ENCODE data around the gene NPC1L1.

The NPC1L1 gene

DNA sequence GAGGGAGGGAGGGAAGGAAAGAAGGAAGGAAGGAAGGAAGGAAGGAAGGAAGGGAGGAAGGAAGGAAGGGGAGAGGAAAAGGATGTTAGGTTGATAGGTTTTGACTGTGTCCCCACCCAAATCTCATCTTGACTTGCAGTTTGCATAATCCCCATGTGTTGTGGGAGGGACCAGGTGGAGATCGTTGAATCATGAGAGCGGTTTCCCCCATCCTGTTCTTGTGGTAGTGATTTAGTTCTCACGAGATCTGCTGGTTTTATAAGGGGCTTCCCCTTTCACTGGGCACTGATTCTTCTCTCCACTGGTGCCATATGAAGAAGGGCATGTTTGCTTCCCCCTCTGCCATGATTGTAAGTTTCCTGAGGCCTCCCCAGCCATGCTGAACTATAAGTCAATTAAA is 35.5 kb downstream of the NPC1L1 start:
- DNase-seq: no peak

DNA sequence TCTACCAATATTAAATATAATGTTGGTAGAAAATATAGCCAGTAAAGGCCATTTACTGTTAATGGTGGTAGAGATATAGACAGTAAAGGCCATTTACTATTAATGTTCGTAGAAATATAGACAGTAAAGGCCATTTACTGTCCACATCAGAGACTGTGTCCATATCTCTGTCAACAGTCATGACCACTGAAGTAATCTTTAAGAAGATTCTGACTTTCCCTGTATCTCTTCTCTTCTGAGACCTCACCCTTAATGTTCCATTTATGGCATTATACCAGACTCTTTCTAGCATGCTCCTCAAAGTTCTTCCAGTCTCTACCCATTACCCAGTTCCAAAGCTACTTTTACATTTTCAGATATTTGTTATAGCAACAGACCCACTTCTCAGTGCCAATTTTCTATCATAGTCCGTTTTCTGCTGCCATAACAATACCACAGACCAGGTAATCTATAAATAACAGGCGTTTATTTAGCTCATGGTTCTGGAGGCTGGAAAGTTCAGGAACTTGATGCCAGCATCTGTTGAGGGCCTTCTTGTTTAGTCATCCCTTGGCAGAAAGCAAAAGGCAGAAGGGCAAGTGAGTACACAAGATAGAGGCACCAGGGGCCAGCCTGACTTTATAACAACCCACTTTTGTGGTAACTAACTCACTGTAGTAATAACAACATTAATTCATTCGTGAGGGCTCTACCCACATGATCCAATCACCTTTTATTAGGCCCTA is 42.7 kb downstream of the NPC1L1 start:
- DNase-seq: no peak

DNA sequence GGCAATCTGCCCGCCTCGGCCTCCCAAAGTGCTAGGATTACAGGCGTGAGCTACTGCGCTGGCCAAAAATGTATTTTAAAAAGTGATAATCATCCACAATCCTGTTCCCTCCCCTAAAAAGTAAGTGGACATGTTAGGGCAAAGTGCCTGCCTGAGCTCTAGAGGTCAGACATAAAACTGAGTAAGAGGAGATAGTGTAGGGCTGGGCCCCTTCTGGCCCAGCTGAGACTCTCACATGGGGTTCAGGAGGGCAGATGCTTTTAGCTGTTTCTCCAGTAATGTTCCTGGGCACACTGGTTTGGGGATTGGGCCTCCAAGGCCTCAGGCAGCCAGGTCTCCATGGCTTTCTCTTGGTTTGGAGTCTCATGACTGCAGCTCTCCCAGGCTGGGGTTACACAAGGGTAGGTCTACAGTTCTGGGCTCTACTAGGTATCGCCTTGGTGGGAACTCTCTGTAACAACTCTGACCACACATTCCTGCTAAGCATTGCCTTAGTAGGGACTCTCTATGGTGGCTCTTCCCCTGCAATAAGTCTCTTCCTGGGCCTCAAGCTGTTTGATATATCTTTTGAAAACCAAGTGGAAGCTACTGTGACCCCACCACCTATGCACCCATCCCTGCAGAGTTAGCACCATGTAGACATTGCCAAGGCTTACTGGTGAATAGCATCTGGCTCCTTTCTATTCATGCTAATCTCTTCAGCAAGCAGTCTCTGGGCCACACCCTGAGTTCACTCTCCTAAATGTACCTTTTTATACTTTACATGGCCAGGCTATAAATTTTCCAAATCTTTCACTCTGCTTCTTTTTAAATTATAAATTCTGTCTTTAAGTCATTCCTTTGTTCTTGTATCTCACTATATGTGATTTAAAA is 43.7 kb downstream of the NPC1L1 start:
- DNase-seq: no peak

DNA sequence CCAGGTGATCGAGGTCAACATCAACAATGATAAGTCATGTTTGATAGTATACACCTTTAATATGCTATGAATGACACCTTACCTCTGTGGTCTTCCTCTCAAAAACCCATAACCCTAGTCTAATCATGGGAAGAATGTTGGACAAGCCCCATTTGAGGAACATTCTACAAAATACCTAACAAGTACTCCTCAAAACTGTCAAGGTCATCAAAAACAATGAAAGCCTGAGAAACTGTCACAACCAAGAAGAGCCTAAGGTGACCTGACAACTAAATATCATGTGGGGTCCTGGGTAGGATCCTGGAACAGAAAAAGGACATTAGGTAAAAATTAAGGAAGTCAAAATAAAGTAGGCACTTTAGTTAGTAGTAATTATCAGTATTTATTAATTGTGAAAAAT is 44.7 kb downstream of the NPC1L1 start:
- DNase-seq: no peak

DNA sequence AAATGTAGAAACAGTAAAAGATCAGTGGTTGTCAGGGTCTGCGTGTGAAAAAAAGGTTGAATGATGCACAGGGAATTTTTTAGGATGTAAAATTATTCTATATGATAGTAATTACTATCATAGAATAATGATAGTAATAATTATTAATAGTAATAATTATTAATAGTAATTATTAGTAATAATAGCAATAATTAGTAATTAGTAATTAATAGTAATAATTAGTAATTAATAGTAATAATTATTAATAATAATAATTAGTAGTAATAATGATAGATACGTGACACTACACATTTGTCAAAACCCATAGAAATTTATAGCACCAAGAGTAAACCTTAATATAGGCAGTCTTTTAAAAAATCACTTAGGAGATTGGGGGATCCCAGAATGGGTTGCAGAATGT is 46.2 kb downstream of the NPC1L1 start:
- DNase-seq: no peak

DNA sequence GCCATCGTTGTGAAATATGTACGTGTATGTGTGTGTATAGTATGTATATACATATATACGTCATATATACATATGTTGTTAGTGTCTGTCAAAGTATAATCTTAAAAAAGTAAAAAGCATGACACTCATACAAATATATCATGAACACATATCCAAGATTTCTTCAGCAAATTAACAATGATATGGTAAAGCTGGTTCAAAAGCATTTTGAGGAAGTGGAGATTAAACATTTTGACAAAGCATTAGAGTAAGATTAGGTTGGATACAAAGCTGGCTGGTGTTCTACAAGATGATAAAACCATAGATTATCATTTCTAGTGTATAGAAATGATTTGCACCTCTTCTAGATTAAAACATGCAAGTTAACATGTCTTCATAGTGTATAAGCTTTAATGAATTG is 49.9 kb downstream of the NPC1L1 start:
- DNase-seq: no peak

DNA sequence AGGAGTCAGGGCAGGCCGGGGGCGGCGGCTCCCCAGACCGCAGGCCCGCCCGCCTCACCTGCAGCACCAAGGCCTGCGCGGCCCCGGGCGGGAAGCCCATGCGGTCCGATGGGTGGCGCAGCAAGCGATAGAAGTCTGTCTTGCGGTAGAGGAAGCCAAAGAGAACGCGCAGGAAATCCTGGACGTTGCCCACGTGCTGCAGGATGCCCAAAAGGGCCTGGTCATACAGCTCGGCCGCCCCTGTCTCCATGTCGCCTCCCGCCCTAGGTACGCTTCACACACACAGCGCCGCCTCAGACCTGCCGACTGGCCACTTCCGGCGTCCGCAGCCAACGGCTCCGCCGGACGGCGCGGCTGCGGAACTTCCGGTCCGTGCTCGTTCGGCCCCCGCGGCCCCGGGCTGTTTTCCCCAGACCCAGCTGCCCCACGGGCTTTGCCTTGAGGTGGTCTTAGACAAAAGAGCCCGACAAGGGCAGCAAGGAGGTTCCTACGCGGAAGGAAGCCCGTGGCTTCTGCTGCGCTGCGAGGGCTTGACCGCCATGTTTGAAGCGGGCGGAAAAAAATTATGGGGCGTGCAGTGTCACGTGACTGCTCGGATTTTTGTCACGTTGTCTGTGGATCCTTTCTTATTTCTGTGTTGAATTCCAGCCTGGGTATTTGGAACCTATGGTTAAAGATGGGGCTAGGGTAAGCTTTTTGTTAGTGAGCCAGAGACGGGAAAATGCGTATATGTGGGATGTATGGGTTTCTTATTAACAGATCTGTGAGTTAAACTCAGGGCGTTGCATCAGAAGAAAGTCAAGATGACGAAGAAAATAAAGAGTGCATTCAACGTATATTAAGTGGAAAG is 50.6 kb downstream of the NPC1L1 start, which contains the start of gene NUDCD3:
Gene NUDCD3, minus strand, starts transcription at position 308 of the 850 bp plus-strand sequence. Its CDS starts 58 bp downstream, at position 250.
- DNase-seq: peak; percentile 89

DNA sequence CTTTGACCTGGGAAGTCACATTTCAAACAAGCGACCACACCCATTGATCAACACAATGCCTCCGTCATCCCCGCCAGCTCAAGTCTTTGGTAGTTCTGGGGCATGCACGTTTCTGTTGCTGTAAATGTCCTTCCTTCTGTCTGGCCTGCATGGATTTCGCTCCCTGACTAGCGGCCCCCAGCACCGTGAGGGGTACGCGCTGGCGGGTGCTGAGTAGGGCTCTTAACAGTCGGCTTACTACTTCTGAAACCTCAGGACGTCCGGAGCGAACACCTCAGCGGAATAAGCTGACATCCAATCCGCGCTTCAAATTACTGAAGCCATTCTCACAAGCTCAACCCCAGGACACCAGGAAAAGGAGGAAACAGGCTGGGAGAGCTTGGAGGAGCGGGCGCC is 51.2 kb downstream of the NPC1L1 start:
- DNase-seq: no peak

DNA sequence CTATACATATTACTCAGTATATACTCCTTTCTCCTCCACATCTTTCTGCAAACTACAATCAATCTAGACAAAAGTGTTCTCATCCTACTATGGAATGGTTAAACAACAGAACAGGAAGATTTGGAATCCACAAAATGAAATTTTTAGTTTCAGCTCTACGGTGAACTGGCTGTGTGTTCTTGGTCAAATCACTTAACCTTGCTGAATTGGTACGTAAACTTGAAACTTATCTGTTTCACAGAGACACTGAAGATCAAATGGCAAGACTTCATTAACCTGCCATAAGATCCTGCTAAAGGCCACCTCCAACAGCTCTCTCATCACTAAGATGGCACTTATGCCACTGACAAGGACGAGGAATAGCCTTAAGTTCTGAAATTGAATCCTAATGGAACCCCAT is 52.2 kb downstream of the NPC1L1 start:
- no peak for DNase-seq

DNA sequence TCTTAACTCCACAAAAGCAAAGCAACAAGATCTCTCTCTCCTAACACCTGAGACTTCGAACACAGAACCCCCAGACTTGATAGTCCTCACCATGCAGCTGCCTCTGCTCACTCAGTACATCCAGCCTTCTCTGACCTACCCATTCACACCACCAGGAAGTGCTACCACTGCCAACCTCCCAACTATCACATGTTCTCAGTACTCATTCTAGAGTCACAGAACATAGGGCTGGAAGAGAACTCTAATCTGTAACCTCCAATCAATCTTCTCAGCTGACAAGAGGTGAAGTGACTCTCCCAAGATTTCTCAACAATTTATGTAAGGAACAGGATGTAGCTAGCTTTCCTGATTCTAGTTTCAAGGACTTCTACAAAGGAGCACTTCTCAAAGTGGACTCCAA is 54.4 kb downstream of the NPC1L1 start:
- DNase-seq: no peak

DNA sequence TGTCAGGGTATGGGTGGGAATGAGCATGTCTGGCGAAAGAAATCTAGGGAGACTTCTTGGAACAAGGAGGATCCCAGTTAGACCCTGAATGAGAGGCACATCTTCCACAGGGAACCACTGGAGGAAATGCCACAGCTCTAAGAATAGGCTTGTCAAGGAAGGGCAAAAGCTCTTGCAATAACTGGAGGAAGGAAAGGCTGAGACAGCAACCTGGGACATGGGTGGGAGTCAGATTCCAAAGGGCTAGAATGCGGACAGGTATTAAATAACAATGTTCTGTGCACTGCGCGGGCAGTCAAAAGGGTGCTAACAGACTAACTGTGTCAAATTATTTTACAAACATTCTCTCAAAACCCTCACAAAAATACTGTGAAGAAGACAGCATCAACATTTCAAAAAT is 55.1 kb downstream of the NPC1L1 start:
- DNase-seq: no peak

DNA sequence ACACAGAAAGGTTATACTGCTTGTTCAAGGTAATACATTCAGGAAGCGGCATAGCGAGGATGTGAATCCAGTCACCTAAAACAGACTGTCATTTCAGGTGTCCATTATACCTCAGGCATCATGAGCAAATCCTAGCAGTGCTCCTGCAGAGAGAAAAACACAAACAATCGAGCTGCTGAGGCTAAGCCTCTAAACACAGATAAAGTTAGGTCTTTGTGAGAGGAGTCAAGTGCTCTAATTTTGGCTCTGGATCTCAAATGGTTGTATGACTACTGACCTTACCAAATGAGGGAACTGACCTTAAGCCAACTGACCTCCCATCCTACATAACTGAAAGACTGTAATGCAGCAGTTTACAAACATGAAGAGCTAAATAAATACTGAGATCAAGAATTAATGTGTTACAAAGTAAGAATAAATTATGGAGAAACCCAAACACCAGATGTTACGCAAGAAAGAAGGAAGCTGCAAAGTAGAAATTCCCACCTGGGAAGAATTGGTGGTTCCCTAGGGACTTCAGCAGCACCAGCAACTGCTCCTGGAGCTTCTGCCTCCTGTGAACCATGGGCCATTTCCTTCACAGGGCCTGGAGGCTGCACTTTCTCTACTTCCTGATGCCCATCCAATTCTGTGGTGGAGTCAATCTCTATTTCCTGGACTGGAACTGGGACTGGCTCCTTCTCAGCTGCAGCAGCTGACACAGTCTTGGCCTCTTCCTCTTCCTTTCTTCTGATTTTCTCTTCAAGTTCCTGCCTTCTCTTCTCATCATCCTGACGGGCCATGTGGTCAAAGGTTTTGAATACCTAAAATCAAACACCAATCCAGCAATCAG is 56.4 kb downstream of the NPC1L1 start:
- DNase-seq: no peak

DNA sequence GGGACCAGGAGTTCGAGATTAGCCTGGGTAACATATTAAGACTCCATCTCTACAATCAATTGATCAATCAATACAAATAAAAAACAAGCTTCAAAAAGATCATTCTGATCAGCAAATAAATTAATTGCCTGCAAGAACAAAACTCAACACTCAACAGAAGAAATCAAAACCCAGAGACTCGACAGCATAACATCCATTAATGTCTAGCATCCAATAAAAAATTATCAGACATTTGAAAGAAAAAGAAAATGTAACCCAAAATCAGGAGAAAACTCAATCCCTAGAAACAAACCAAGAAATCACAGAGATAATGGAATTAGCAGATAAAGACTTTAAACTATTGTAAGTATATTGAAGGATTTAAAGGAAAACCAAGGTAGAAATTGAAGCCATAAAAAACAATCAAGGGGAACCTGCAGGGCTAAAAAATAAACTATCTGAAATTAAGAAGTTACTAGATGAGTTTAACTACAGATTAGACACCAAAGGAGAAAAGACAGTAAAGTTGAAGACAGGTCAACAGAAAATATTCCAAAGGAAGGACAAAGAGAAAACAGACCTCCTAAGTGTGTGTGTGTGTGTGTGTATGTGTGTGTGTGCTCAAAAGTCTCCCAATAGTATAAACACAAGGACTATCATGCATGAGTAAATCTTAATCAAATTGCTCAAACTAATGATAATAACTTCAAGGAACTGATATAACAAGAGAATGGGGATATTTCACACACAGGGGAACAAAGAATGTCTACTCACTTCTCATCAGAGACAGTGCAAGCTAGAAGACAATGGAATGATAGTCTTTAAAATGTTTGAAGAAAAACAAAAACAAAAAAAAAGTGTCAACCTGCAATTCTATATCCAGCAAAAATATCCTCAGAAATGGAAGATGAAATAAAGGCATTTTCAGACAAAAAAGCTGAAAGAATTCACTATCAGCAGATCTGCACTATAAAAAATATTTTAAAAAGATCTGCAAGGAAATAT is 58.3 kb downstream of the NPC1L1 start:
- DNase-seq: no peak

DNA sequence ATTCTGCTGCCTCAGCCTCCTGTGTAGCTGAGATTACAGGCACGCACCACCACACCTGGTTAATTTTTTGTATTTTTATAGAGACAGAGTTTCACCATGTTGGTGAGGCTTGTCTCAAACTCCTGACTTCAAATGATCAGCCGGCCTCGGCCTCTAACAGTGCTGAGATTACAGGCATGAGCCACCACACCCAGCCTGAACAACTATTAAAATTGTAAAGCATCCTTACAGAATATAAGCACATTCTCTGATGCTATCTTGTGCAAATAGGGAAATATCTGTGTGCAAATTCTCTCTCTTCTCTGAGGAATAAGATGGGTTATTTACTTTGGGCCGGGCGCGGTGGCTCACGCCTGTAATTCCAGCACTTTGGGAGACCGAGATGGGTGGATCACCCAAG is 63.2 kb downstream of the NPC1L1 start:
- DNase-seq: no peak

DNA sequence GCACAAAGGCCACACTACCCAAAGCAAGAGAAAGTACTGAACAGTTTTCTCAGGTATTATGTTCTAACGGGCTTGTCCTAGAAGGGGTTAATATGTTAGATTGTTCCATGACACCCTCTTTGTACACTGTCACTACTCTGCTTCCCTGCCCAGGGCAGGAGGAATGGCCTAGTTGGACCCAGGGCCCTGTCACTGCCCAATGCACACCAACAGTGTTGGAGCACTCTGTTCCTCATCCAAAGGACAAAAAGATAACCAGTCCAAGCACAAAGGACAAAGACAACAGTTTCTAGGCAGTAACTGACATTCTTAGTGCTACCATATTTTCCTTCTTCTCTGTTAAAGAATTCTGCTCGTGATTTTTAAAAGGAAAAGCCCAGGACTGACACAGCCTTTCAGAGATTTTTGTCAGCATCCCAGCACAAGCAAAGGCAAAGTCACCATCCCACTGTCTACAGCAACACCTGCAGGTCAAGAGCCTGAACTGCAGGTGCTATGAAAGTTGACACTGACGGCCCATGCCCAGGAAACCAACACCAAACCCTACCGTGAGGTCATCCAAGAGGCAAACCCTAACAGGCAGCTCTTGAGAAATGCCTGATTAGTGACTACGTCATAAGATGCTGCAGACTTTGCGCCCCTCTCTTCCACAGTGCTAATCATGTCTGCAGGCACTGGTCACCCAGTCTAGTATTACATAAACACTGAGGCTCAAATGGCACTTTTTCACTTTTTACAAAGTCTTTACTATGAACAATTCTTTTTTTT is 63.9 kb downstream of the NPC1L1 start:
- DNase-seq: peak; percentile 62

DNA sequence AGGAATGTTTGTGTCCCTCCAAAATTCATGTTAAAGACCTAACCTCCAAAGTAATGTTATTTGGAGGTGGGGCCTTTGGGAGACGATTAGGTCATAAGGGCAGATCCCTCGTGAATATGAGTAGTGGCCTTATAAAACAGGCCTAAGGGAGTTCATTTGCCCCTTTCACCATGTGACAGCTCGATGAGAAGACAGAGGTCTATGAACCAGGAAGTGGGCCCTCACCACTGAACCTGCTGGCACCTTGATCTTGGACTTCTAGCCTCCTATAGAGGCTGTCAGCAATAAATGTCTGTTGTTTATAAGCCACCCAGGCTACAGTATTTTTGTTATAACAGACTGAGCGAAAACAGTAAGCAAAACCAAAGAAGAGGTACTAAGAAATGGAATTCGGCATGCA is 64.8 kb downstream of the NPC1L1 start:
- no peak for DNase-seq

DNA sequence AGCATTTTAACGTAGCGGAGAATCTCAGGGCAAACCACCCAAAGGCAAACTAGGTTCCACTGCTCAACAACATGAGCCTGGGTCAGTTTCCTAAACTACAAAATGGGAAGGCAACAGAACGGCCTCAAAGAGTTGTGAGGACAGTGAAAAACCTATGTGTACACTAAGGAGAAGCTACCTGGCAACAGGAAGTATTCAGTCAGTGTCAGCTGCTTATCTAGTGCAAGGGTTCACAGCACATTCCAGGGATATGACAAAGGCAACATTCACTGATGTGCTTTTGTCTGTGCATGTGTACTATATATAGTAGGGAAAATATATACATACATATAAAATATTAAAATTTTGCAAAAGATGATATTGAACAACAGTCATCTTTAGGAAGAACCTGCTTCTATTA is 67.8 kb downstream of the NPC1L1 start:
- no peak for DNase-seq

DNA sequence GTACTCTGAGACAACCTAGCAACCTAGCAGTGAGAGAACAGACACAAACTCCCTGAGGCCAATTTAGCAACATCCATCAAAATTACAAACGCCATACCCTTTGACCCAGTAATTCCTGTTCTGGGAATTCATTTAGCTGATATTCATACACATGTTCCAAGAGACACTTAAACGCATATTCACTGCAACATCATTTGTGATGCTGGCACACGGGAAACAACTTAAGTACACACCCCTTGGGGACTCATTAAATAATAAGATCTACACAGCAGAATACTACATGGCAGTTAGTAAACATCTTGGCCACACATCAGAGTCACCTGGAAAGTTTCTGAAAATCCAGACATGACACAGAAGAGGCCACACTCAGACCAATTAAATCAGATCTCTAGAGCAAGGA is 68.3 kb downstream of the NPC1L1 start:
- no peak for DNase-seq

DNA sequence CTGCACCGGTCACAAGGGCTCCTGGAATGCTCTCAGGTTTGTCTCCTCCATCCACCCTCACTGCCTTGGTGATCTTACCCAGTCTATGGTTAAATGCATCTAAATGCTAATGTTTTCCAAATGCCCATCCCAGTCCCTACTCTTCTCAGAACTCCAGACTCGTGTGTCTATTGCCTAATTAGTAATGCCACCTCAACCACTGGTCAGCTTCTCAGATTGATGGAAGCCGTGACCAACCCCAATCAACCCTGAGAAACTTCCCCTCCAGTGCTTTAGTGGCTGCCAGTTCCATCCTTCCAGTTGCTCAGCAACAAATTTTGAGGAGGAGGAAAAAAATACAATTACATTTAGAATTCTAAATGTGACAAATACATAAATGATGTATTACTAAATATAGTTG is 69.3 kb downstream of the NPC1L1 start:
- DNase-seq: no peak

DNA sequence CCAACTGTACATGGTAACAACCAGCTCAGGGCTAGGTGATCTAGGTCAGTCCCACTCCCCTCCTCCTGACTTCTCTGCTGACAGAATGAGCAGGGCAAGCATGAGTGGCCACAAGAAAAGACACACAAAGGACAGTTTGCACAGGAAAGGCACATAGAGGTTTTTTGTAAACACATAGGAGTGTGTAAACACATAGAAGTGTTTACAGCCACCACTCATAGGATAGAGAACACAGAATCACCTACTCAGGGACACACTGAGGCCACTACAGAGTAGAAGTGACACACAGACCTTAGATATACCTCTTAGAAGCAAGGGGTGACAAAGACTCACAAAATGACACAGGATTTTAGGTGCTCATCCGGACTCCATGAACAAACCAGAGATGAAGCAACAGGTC is 69.7 kb downstream of the NPC1L1 start:
- DNase-seq: peak; percentile 22

All from NCI-H1092 (cell line).